Smooth muscle cell (in vitro differentiated cells): Measurements from ENCODE around the gene SLC39A6. TPM values are rescaled to one million over a fixed set of nuclear protein-coding genes. Genes with fewer than 3 reads are reported as not detected.

Experiments
- DNase-seq: peaks from one replicate; lab custom pipeline; 2025; ENCODE audit not compliant: unreplicated experiment; lab: John Stamatoyannopoulos, UW
- H2AFZ ChIP-seq: fragments of 200-600 bp; sonication (generic); 2 replicates; pipeline ENCODE4 v1.6.0; 2016; ENCODE audit warnings: antibody characterized with exemption, low read depth, mild to moderate bottlenecking
- H3F3A ChIP-seq: fragments of 200-600 bp; sonication (generic); 2 replicates; pipeline ENCODE4 v1.6.0; 2017; ENCODE audit warnings: antibody characterized with exemption, low read depth
- H3K27ac ChIP-seq: fragments of 200-600 bp; sonication (generic); 2 replicates; pipeline ENCODE4 v1.5.1; 2016; ENCODE audit warnings: low read depth, mild to moderate bottlenecking
- H3K27me3 ChIP-seq: fragments of 200-600 bp; sonication (generic); 2 replicates; pipeline ENCODE4 v1.6.1; 2016; ENCODE audit warnings: low read depth, mild to moderate bottlenecking
- H3K36me3 ChIP-seq: fragments of 200-600 bp; sonication (generic); 2 replicates; pipeline ENCODE4 v1.5.1; 2016; ENCODE audit warnings: low read depth
- H3K4me1 ChIP-seq: fragments of 200-600 bp; sonication (generic); 2 replicates; pipeline ENCODE4 v1.5.1; 2016; ENCODE audit warnings: low read depth
- H3K4me2 ChIP-seq: fragments of 200-600 bp; sonication (generic); 2 replicates; pipeline ENCODE4 v1.6.0; 2016; ENCODE audit warnings: mild to moderate bottlenecking
- H3K4me3 ChIP-seq: fragments of 200-600 bp; sonication (generic); 2 replicates; pipeline ENCODE4 v1.5.1; 2016; ENCODE audit warnings: mild to moderate bottlenecking
- H3K79me2 ChIP-seq: fragments of 200-600 bp; sonication (generic); 2 replicates; pipeline ENCODE4 v1.6.0; 2016; ENCODE audit warnings: low read depth, mild to moderate bottlenecking
- H3K9ac ChIP-seq: fragments of 200-600 bp; sonication (generic); 2 replicates; pipeline ENCODE4 v1.6.0; 2016; ENCODE audit warnings: low read depth
- H3K9me3 ChIP-seq: fragments of 200-600 bp; sonication (generic); replicated peaks from 2 replicates; pipeline ENCODE4 v1.5.1; 2016; ENCODE audit warnings: low read depth
- H4K20me1 ChIP-seq: fragments of 200-600 bp; sonication (generic); 2 replicates; pipeline ENCODE4 v1.6.0; 2016; ENCODE audit warnings: low read depth
- CTCF ChIP-seq: fragments of 200-600 bp; sonication (generic); IDR thresholded peaks from 2 replicates; pipeline ENCODE4 v1.5.1; 2017; ENCODE audit warnings: borderline replicate concordance, mild to moderate bottlenecking, antibody characterized with exemption; ENCODE audit not compliant: insufficient read depth, poor library complexity, severe bottlenecking
- WGBS: methylation state at CpG from one replicate; pipeline ENCODE4 v1.1.7; 2016; ENCODE audit warnings: low lambda C conversion rate; 5-methylcytosine and 5-hydroxymethylcytosine counted together
- polyA plus RNA-seq: library from polyadenylated mRNA; unstranded; fragments of >200 nt; fragmentation: Nextera tagmentation; extraction: Ambion mirVana; gene quantifications from 2 replicates; pipeline ENCODE4 v1.2.1, GENCODE V29; 2016
- total RNA-seq: library from RNA; depleted of rRNA; stranded (reverse); fragments of >200 nt; gene quantifications from 2 replicates; pipeline ENCODE4 v1.2.3, GENCODE V29; 2014

SLC39A6 gene
- total and polyA plus RNA-seq, 2 experiments from 2014 or later: 54.7 to 117 TPM

- Histone ChIP-seq H3K4me2 (no peak overlapping the region), H3K4me1 (no peaks in the 10 kb centered on the region), H3K79me2 (peaks cover 8% of the 10 kb centered on the region), H3K27ac (no peak overlapping the region), H3K36me3 (peaks cover 27% of the 10 kb centered on the region), H4K20me1 (peaks cover 13% of the 10 kb centered on the region), H2AFZ (no peak overlapping the region), H3K9me3 (no peaks in the 10 kb centered on the region), H3F3A (no peaks in the 10 kb centered on the region), H3K27me3 (no peaks in the 10 kb centered on the region), H3K4me3 (no peak overlapping the region), H3K9ac (no peak overlapping the region)
- no peak for TF ChIP-seq CTCF
- no peak for DNase-seq
- WGBS: 95% methylated on average over 1 of the region's 1 CpG
Observed at GRCh38 chr18:36162981-36163380, 33.8 kb upstream of the SLC39A6 start.

- no peak overlapping the region for H3K4me2 ChIP-seq
- H3K4me3 ChIP-seq: no peak overlapping the region
- peaks cover 34% of the 10 kb centered on the region for H3K36me3 ChIP-seq
- H3K9ac ChIP-seq: no peak overlapping the region
- H3K27me3 ChIP-seq: no peaks in the 10 kb centered on the region
- WGBS: 96% methylated on average over 4 of the region's 4 CpGs
- H3K79me2 ChIP-seq: peaks cover 5% of the 10 kb centered on the region
- no peak overlapping the region for H3K27ac ChIP-seq
- no peak overlapping the region for H2AFZ ChIP-seq
- H4K20me1 ChIP-seq: peaks cover 13% of the 10 kb centered on the region
- no peak for DNase-seq
- no peak for TF ChIP-seq CTCF
- H3F3A ChIP-seq: peaks cover 17% of the 10 kb centered on the region
- H3K9me3 ChIP-seq: no peaks in the 10 kb centered on the region
- peaks cover 3% of the 10 kb centered on the region for H3K4me1 ChIP-seq
Observed at GRCh38 chr18:36160959-36161371, 31.8 kb upstream of the SLC39A6 start.

DNA sequence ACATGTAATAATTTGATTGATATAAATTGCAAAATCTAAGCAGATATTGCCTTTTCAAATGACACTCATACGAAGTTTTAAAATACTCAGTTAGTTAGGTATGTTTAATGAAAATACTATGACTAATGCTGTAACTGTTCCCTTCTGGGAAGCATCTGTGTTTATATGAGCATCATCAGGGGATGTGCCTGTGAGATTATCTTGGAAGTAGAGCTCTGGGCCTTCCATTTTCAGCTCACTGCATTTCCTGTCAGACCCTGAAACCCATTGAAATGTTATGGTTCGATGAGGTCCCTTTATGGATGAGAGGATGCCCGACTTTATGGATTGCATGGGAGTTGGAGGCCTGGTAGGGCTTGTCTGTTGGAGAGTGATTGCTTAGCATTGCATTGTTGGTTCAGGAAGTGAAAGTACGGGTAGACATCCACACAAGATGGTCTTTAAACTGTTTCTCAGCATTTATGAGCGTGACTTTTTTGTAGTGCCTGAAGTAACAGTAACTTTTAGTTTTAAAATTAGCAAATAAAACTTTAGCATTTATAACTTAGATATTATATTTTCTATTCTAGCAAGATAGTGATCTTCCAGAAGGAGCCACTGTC lies 29.2 kb upstream of the SLC39A6 start:
- TF ChIP-seq CTCF: no peak
- Histone ChIP-seq H3K27me3 (no peaks in the 10 kb centered on the region), H2AFZ (no peak overlapping the region), H3K79me2 (peaks cover 9% of the 10 kb centered on the region), H3K27ac (peak overlapping the region; percentile 92), H4K20me1 (no peaks in the 10 kb centered on the region), H3K9me3 (no peaks in the 10 kb centered on the region), H3F3A (peaks cover 25% of the 10 kb centered on the region), H3K4me2 (peak overlapping the region; percentile 77), H3K9ac (peak overlapping the region; percentile 58), H3K36me3 (peaks cover 38% of the 10 kb centered on the region), H3K4me3 (no peak overlapping the region), H3K4me1 (peaks cover 3% of the 10 kb centered on the region)
- no peak for DNase-seq
- 49% methylated on average over 5 of the region's 5 CpGs for WGBS

DNA sequence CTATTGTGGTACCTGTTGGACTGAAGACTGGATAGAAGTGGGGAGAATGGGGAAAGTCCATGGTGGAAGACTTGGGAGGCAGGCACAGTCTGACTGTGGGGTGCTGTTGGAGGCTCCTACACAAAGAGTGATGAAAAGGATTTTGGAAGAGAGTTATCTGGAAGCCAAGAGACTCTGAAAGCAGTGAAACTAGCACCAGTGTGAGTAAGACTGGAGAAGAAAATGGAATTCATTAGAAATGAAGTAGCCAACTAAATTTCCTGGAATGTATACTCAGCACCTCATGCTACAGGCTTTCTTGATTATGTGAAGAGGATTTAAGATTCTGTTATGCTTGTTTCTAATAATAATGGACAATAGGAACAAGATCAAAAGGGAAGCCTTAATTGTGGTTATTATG lies 28.3 kb upstream of the SLC39A6 start:
- peaks cover 38% of the 10 kb centered on the region for H3K36me3 ChIP-seq
- H3K9me3 ChIP-seq: no peaks in the 10 kb centered on the region
- H4K20me1 ChIP-seq: no peaks in the 10 kb centered on the region
- peaks cover 28% of the 10 kb centered on the region for H3F3A ChIP-seq
- peak overlapping the region; percentile 77 for H3K4me2 ChIP-seq
- peak overlapping the region; percentile 58 for H3K9ac ChIP-seq
- no peak overlapping the region for H3K4me3 ChIP-seq
- no peaks in the 10 kb centered on the region for H3K27me3 ChIP-seq
- H3K27ac ChIP-seq: peak overlapping the region; percentile 92
- H3K4me1 ChIP-seq: peaks cover 3% of the 10 kb centered on the region
- H2AFZ ChIP-seq: no peak overlapping the region
- no peak for DNase-seq
- peaks cover 9% of the 10 kb centered on the region for H3K79me2 ChIP-seq
- no peak for TF ChIP-seq CTCF
